PC-9 (cell line): ENCODE results near the gene SCG2. TPM values are rescaled to one million over a fixed set of nuclear protein-coding genes. Genes with fewer than 3 reads are reported as not detected.

ENCODE experiments used
- BruUV-seq: library from RNA; stranded (reverse); fragments of 400-500 nt; replicated peaks from 2 replicates; lab custom pipeline; 2021; lab: Mats Ljungman, UMichigan
- CTCF ChIA-PET: fragments of 300-600 bp; sonication (Branson Sonifier 250); formaldehyde crosslinking; loops from one replicate; lab custom pipeline; 2022; ENCODE audit warnings: antibody characterized with exemption; lab: Charles Lee
- POLR2A ChIA-PET: fragments of 300-600 bp; sonication (Branson Sonifier 250); formaldehyde crosslinking; loops from one replicate; lab custom pipeline; 2022; ENCODE audit warnings: antibody characterized with exemption; ENCODE audit not compliant: unreplicated experiment; lab: Charles Lee
- DNase-seq, 2 experiments: peaks; one replicate each; pipeline versions ENCODE4 v3.0.0 to v3.0.0-alpha.2; 2015 to 2022; ENCODE audit warnings: mixed read lengths in 1 of 2
- H2AFZ ChIP-seq: fragments of 200-600 bp; sonication (generic); 2 replicates; pipeline ENCODE4 v1.8.1; 2017; ENCODE audit warnings: antibody characterized with exemption
- H3F3A ChIP-seq: fragments of 200-600 bp; sonication (generic); 2 replicates; pipeline ENCODE4 v1.8.1; 2017; ENCODE audit warnings: antibody characterized with exemption, mild to moderate bottlenecking, low read depth; ENCODE audit not compliant: insufficient read depth
- H3K27ac ChIP-seq: fragments of 200-600 bp; sonication (generic); 2 replicates; pipeline ENCODE4 v1.6.1; 2016; ENCODE audit warnings: mixed run types
- H3K27me3 ChIP-seq: fragments of 200-600 bp; sonication (generic); 2 replicates; pipeline ENCODE4 v1.6.1; 2016; ENCODE audit warnings: low read depth, mixed run types; ENCODE audit not compliant: insufficient read depth
- H3K36me3 ChIP-seq: fragments of 200-600 bp; sonication (generic); 2 replicates; pipeline ENCODE4 v1.6.1; 2016; ENCODE audit warnings: low read depth, mixed run types
- H3K4me1 ChIP-seq: fragments of 200-600 bp; sonication (generic); replicated peaks from 2 replicates; pipeline ENCODE4 v1.6.1; 2016; ENCODE audit warnings: mixed run types; ENCODE audit not compliant: insufficient read depth
- H3K4me2 ChIP-seq: fragments of 200-600 bp; sonication (generic); 2 replicates; pipeline ENCODE4 v1.6.1; 2017; ENCODE audit warnings: mixed run types
- H3K4me3 ChIP-seq: fragments of 200-600 bp; sonication (generic); 2 replicates; pipeline ENCODE4 v1.6.1; 2016; ENCODE audit warnings: mixed run types
- H3K79me2 ChIP-seq: fragments of 200-600 bp; sonication (generic); 2 replicates; pipeline ENCODE4 v1.6.1; 2017; ENCODE audit warnings: low read depth, mixed run types
- H3K9me2 ChIP-seq: fragments of 200-600 bp; sonication (generic); 2 replicates; pipeline ENCODE4 v1.8.1; 2017; ENCODE audit warnings: mild to moderate bottlenecking; ENCODE audit not compliant: insufficient read depth
- H3K9me3 ChIP-seq: fragments of 200-600 bp; sonication (generic); 2 replicates; pipeline ENCODE4 v1.8.1; 2016; ENCODE audit warnings: low read depth; ENCODE audit not compliant: insufficient read depth
- H4K20me1 ChIP-seq: fragments of 200-600 bp; sonication (generic); 2 replicates; pipeline ENCODE4 v1.8.1; 2017; ENCODE audit not compliant: insufficient read depth
- CTCF ChIP-seq: fragments of 200-600 bp; sonication (generic); conservative IDR thresholded peaks from 2 replicates; pipeline ENCODE4 v1.6.1; 2017; ENCODE audit warnings: mixed run types, antibody characterized with exemption, mild to moderate bottlenecking, moderate library complexity
- EZH2 ChIP-seq: fragments of 200-600 bp; sonication (generic); IDR thresholded peaks from 2 replicates; pipeline ENCODE4 v1.8.0; 2017; ENCODE audit warnings: antibody characterized with exemption, low read depth
- intact Hi-C: fragments of 100-400 bp; cut with micrococcal nuclease; formaldehyde crosslinking; loops from one replicate; pipeline ENCODE4 v1.10.0; 2022; ENCODE audit not compliant: unreplicated experiment
- total RNA-seq: library from RNA; stranded (reverse); gene quantifications from 2 replicates; pipeline ENCODE4 v1.2.3, GENCODE V29; 2021

The SCG2 gene
- total RNA-seq, 1 experiment from 2014 or later: 0.81 TPM

DNA sequence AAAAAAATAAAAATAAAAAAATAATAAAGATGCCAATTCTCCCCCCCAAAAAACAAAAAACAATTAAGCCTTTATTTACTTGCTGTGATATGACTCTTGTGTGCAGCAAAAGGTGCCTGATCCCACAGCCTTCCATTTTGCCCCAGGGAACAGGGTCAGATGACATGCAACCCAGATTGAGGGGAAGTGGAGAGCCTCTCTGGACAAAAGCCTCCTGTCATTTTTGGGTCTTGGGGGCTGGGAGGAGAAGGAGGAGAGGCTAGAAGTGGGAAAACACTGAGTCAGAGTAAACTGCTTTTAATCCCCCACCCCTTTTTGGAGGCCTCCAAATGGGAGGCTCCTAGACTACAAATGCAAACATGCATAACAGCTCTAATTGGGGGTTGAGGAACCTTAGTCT, 46.6 kb upstream of the SCG2 start:
- Histone ChIP-seq H3F3A (no peaks in the 10 kb centered on the region), H3K27ac (no peak overlapping the region), H3K36me3 (no peaks in the 10 kb centered on the region), H3K4me1 (no peaks in the 10 kb centered on the region), H3K27me3 (no peaks in the 10 kb centered on the region), H3K79me2 (no peaks in the 10 kb centered on the region), H4K20me1 (no peaks in the 10 kb centered on the region), H2AFZ (no peak overlapping the region), H3K9me2 (no peaks in the 10 kb centered on the region), H3K4me3 (no peak overlapping the region), H3K4me2 (no peak overlapping the region), H3K9me3 (no peaks in the 10 kb centered on the region)
- DNase-seq: no peak
- CTCF ChIA-PET: interaction anchor here (0.6 to 0.7 kb wide), 2 partner anchors 20 to 51 kb away, joined by 5 to 14 read pairs; no protein-coding TSS in a partner anchor
- TF ChIP-seq EZH2: no peak
- no peak for TF ChIP-seq CTCF
- intact Hi-C loops: no loop called here
- POLR2A ChIA-PET: no interaction called here
- no TSS peak for BruUV-seq

DNA sequence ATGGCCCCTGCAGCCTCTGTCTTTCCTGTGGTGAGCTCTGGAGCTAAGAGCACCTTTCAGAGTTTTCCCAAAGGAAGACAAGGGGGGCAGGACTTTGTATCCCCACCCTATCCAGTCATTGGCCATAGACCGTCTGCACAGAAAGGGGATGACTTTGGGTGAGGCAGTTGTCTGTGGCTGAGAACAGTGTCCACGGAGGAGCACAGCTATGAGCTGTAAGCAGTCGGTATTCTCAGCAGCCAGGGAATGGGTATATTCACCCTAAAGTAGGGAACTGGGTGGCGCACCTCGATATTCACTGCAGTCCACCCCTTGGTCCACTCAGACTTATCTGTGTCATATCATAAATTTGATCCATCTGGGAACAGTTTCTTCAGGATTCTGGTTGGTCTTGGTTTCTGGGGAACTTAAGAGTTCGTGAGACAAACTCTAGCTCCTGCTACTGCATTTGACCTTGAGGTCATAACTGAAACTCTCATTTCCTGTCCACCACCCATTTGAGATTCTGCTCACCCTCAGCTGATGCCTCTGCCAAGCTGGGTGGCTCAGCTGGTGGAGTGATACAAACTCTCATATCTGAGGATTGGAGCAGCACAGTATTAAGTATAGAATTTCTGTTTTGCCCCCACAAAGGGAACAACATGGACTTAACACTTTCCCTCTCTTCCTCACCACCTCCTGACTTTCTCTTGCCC, 45.2 kb upstream of the SCG2 start:
- Histone ChIP-seq H3K4me3 (no peak overlapping the region), H3K9me3 (no peaks in the 10 kb centered on the region), H3K27me3 (no peaks in the 10 kb centered on the region), H3K36me3 (no peaks in the 10 kb centered on the region), H3K4me2 (no peak overlapping the region), H3K4me1 (no peaks in the 10 kb centered on the region), H2AFZ (no peak overlapping the region), H4K20me1 (no peaks in the 10 kb centered on the region), H3K79me2 (no peaks in the 10 kb centered on the region), H3K9me2 (no peaks in the 10 kb centered on the region), H3K27ac (no peak overlapping the region), H3F3A (no peaks in the 10 kb centered on the region)
- intact Hi-C loops: no loop called here
- no peak for DNase-seq
- CTCF ChIA-PET: interaction anchor here (0.6 kb wide), 1 partner anchor 16 kb away, joined by 3 read pairs; no protein-coding TSS in a partner anchor
- TF ChIP-seq EZH2 (no peak), CTCF (no peak)
- BruUV-seq: no TSS peak
- POLR2A ChIA-PET: no interaction called here

DNA sequence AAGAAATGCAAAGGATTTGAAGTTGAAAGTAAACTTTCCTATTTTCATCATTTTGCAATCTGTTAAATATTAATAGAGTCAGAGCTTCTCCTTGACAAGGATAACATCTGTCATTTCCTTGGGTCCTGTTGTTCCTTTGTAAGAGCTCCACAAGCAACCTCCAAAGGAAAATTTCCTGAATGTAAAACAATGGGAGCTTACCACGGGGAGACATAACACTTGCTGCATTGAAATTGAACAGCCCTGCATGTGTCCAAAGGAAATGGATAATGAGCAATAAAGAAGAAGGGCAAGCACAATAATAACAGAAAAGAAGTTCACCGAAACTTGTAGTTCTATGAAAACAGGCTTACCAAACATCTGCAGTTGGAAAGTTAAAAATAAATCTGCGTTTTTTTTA, 42.0 kb upstream of the SCG2 start:
- H3K4me1 ChIP-seq: 0 out of 2 replicates have a peak, but pooled peaks cover 5% of the 10 kb centered on the region
- H3K79me2 ChIP-seq: no peaks in the 10 kb centered on the region
- H3K4me3 ChIP-seq: no peak overlapping the region
- no peaks in the 10 kb centered on the region for H3F3A ChIP-seq
- no peaks in the 10 kb centered on the region for H4K20me1 ChIP-seq
- no peak overlapping the region for H3K27ac ChIP-seq
- H3K9me3 ChIP-seq: no peaks in the 10 kb centered on the region
- DNase-seq: no peak
- no peak overlapping the region for H2AFZ ChIP-seq
- CTCF ChIA-PET: interaction anchor here (0.6 kb wide), 1 partner anchor 1018 kb away, joined by 3 read pairs; no protein-coding TSS in a partner anchor
- no peaks in the 10 kb centered on the region for H3K36me3 ChIP-seq
- no peak overlapping the region for H3K4me2 ChIP-seq
- H3K9me2 ChIP-seq: no peaks in the 10 kb centered on the region
- POLR2A ChIA-PET: interaction anchor here (0.6 kb wide), 1 partner anchor 782 kb away, joined by 10 read pairs; no protein-coding TSS in a partner anchor
- no peaks in the 10 kb centered on the region for H3K27me3 ChIP-seq
- TF ChIP-seq CTCF: no peak
- TF ChIP-seq EZH2: no peak
- no TSS peak for BruUV-seq
- intact Hi-C loops: no loop called here
